ENCODE data around the gene FMNL1. TPM values are rescaled to one million over a fixed set of nuclear protein-coding genes. Genes with fewer than 3 reads are reported as not detected.

Gene FMNL1
- polyA plus RNA-seq, 4 donors, result 5.7 to 7.7 (median 6.5) TPM

DNA sequence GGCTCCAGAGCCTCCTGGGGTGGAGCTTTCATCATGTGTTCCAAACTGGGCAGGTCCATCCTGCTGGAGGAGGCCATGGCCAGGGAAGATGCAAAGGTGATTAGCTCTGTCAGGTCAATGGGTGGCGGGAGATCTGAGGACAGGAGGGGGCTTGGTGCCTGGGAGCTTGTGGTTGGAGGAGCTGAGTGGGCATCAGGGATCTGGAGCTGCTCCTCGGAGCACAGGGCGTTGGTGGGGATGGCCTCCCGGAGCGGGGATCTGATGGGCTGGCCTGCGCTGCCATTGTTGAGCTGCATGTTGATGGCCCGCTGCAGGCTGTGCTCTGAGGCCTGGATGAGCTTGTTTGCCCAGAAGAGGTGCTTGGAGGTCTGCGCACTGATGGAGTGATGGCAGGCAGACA is 33.7 kb downstream of the FMNL1 start:
- no peak for DNase-seq (ENCODE audit: low read depth in 4 of 4, low spot score in 3 of 4)

GRCh38 chr17:45256114-45256966 is 34.7 kb downstream of the FMNL1 start:
- no peak for DNase-seq (ENCODE audit: low read depth in 4 of 4, low spot score in 3 of 4)

DNA sequence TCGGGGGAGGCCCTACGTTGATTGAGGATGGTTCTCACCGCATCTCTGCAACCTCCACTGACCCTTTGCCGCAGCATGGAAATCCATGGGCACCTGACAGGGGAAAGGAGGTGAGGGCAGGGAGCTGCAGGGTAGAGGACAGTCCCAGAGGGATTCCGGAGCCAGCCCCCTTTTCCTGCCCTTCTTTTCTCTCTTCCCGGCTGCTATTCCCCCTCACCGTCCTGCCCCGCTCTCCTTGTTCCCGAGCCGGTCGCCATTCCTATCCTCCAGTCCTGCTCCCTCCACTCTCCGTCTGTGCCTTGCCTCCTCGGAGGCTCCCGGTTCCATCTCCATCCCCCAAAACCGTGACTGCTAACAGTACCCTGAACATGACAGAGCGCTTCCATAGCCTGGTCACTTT is 35.4 kb downstream of the FMNL1 start:
- no peak for DNase-seq (ENCODE audit: low read depth in 4 of 4, low spot score in 3 of 4)

GRCh38 chr17:45258981-45259380 is 37.3 kb downstream of the FMNL1 start:
- DNase-seq (ENCODE audit: low read depth in 4 of 4, low spot score in 3 of 4), result no peak

DNA sequence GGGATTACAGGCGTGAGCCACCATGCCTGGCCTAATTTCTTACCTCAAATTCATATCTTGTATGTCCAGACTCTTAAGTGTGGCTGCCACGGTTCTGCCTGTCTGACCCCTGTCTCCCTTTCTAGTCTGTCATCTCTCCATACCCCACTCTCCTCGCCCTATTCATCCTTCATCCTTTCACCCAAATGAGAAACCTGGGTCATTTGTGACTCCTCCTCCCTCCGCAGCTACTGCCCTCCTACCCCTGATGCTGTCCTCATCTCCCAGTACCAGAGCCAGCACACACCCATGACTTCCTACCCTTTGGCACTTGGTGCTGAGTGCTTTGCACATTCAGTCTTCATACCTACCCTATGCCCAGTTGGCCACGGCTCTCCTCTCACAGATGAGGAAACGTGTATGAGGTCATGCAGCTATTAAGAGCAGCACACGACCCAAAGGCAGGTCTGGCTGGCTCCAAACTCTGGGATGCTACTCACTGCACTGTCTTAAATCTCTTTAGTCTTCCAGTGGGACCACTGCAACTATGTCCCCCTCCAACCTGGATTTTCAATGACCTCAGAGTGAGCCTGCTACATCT is 38.6 kb downstream of the FMNL1 start:
- DNase-seq (ENCODE audit: low read depth in 4 of 4, low spot score in 3 of 4), result no peak

DNA sequence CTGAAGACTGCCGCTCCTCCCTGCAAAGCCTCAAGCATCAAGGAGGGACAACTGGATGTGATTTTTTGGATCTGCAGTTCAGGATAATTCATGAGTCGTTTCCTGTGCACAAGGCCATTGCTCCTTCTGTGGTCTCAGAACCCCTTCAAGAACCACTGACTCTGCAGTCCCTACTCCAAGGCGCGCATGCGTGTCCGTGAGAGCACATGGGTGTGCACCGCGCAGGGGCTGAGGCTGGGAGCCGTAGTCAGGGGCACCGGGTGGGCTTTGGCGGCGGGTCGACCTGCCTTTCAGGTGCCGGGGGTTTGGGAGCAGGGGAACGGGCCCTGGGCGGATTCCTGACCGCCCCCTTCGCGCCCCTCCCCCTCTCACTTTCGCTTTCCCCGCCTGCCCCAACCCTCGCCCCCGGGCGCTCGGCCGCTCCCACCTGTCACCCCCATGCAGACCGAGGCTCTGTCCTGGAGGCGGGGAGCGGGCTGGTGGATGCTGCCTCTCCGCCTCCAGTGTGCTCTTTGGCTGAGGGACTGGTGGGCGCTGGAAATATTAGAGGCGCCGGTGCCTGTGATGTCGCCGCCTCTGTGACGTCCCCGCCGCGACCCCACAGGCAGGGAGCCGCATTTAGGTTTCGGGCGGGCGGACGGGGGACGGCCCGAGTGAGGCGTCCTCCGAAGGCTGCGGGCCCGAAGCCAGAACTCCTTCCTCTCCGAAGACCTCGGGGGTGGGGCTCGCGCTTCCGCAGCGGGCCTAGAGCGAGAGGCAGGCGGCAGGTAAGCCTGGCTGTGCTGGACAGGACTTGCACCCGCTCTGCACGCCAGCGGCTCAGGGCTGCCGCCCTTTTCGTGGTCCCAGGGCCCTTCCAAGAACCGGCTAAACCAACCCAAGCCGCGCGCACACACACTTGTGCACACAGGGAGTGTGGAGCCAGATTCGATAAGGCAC is 40.2 kb downstream of the FMNL1 start, which contains the start of gene SPATA32:
Gene SPATA32, minus strand, starts transcription at position 518 of the 939 bp plus-strand sequence. Its CDS starts 78 bp downstream, at position 440.
- DNase-seq (ENCODE audit: low read depth in 4 of 4, low spot score in 3 of 4), result no peak

- no peak for DNase-seq (ENCODE audit: low read depth in 4 of 4, low spot score in 3 of 4)
Observed at GRCh38 chr17:45262516-45263476, 41.1 kb downstream of the FMNL1 start.

- no peak for DNase-seq (ENCODE audit: low read depth in 4 of 4, low spot score in 3 of 4)
Observed at GRCh38 chr17:45263477-45263860, 41.8 kb downstream of the FMNL1 start.

GRCh38 chr17:45264430-45264829 is 42.7 kb downstream of the FMNL1 start:
- DNase-seq (ENCODE audit: low read depth in 4 of 4, low spot score in 3 of 4), result no peak

- no peak for DNase-seq (ENCODE audit: low read depth in 4 of 4, low spot score in 3 of 4)
Observed at GRCh38 chr17:45264988-45265387, 43.3 kb downstream of the FMNL1 start.

GRCh38 chr17:45265821-45266220 is 44.1 kb downstream of the FMNL1 start:
- DNase-seq (ENCODE audit: low read depth in 4 of 4, low spot score in 3 of 4), result no peak

GRCh38 chr17:45266372-45266926 is 44.8 kb downstream of the FMNL1 start:
- DNase-seq (ENCODE audit: low read depth in 4 of 4, low spot score in 3 of 4), result no peak

- no peak for DNase-seq (ENCODE audit: low read depth in 4 of 4, low spot score in 3 of 4)
Observed at GRCh38 chr17:45267436-45268055, 45.9 kb downstream of the FMNL1 start.

DNA sequence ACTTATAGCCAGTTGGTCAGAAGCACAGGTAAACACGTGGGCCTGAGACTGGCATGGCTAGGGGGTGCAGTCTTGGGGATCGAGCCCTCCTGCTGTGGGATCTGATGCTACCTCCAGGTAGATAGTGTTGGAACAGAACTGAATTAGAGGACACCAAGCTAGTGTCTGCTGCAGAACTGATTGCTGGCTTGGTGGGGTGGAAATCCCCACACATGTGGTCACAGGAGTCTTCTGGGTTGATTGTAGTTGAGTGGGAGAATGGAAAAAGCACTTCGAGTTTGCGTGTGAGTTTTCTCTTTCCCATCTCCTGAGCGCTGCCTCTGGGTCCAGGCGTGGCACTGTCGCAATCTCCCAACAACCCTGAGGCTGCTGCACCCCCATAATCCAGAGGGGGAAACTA is 48.2 kb downstream of the FMNL1 start:
- DNase-seq (ENCODE audit: low read depth in 4 of 4, low spot score in 3 of 4), result no peak

DNA sequence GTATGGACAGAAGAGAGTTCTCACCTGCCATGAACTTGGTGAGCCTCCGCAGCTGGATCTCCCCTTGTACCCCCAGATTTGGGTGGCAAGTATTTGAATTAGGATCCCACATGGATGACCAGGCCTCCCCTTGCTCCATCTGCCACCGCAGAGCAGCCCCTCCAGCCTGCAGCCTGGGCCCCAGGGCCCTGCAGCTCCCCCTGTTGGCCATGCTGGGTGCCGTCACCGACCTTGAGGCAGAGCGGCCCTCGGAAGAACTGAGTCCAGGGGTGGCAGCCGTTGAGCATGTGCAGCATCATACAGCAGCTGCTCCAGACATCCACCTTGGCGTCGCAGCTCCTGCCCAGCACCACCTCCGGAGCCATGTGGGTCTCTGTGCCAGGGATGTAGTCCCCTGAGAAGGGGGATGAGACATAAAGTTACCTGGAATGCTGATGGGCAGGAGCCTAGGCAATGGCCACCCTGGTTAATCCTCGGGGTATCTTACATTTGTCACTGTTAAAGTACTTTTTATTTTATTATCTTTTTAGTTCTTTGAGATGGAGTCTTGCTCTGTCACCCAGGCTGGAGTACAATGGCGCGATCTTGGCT is 49.2 kb downstream of the FMNL1 start:
- no peak for DNase-seq (ENCODE audit: low read depth in 4 of 4, low spot score in 3 of 4)

GRCh38 chr17:45271603-45272002 is 49.9 kb downstream of the FMNL1 start:
- DNase-seq (ENCODE audit: low read depth in 4 of 4, low spot score in 3 of 4), result no peak

- no peak for DNase-seq (ENCODE audit: low read depth in 4 of 4, low spot score in 3 of 4)
Observed at GRCh38 chr17:45273551-45273957, 51.9 kb downstream of the FMNL1 start.

DNA sequence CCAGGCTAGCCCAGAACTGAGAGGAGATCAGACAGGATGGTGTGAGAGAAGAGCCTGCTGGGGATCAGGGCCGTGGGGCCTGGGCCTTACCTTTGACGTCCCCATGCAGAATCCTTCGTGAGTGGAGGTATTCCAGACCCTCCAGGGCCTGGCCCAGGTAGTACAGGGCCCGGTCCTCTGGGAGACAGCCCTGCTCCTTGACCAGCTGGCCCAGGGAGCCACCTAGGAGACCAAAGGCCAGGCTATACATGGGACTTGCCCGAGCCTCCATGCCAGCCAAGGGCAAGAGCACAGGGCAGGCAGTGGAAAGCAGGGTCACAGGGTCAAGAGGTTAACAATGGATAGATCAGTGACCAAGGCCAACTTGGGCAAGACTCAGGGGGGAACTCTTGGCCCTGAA is 52.3 kb downstream of the FMNL1 start:
- no peak for DNase-seq (ENCODE audit: low read depth in 4 of 4, low spot score in 3 of 4)

DNA sequence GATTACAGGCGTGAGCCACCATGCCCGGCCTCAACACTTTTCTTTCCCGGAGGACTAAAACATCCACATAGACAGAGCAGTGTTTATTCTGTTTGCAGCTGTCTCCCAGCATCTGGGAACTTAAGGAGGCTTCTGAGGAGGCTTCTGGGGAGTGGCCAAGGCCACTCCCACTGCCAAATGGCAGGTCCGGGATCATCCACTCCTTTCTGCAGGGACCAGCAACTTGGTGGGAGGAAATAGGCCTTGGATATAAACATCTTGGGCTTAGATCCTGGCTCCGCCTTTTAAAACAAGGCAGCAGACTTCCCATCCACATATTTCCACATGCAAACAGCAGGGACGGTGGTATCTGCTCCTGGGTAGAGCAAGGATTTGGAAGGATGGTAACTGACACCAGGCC is 54.3 kb downstream of the FMNL1 start:
- no peak for DNase-seq (ENCODE audit: low read depth in 4 of 4, low spot score in 3 of 4)
